NCI-H2107 treated with DMSO at 0.1 percent for 48 hours (cell line): ENCODE data around the gene NRP2.

Source experiments
- DNase-seq: peaks from one replicate; lab custom pipeline; 2025; ENCODE audit not compliant: unreplicated experiment; lab: John Stamatoyannopoulos, UW

The NRP2 gene

GRCh38 chr2:205686056-205686782 lies 3.9 kb downstream of the NRP2 start:
- no peak for DNase-seq

DNA sequence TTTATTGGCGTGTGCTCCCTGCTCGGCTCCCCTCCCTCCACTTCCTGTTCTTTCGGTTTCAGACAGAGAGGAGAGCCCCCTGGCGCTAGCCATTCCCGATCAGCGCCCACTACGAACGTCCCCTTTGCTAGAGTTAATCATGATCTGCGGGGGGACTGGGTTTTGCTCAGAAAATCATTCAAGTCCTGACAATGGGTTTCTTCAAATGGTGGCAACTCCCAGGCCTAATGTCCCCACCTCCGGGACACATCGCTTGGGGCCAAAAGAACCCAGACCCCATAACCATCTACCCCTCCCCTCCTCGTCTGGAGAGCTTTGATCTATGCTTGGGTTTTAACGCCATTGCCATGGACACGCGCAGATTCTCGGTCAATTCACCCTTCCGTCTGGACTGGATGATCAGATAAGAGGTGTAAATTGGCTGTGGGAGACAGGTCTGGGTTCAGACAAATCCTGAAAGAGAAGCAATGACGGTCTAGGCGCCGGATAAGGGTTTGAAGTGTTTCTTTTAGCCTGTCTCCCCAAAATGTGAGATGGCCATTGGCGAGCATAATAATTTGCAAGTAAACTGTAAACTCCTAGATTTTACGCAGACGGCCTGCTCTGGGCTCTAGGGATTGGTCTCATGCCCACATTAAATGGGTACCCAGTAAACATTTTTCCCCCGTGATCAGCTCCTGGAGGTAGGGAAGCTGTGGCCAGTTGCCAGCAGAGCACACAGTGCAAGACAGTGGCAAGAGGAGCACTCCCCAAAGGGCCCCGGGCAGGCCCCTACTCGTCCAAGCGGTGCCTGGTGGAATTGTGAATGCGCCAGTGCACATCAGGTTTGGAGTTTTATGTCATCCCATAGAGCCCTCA lies 4.7 kb downstream of the NRP2 start:
- no peak for DNase-seq

DNA sequence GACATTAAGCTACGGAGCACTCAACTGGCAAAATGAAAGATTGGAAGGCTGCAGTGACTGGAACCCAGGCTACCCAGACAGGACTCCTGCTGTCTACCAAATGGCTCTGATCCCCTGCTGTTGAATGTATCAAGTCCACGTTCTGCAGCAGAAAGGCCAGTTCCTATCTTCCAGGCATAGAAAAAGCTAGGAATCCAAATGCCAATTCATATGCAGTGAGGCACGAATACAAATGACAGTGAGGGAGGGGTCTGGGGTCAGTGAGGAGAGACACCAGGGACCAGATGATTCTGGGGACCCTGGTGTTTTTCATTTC lies 5.3 kb downstream of the NRP2 start:
- no peak for DNase-seq

DNA sequence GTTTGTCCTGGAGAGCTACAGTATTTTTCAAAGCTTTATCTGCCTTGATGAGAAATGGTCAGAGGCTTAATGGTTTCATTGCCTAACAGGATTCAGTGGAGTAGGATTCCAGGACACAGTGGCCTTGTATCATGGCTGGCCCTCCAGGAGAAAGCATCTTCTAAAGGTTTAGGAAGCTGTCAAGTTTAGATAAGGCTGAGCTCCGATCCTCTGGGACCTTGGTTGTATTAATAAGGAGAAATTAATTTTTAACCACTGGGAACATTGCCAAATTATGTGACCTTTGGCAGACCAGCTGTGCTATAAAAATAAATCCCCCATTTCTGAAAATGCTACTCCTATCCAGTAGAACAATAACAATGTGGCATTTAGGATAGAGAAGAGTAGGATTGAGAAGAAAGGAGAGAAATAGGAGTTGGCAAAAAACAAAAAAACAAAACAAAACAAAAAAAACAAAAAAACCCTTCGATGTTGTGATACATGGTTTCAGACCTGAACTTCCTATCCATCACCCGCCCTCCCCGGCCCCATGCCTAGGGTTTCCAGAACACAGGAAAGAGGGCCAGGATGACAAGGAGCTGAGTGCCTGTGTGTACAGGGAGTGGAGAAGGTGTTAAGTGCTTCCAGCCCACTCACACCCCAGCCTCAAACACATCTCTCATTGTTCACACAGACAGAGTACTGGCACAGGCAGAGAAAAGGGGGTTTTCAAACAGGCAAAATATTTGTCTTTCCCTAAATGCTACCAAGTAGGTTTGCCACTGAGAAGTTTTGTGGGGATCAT lies 6.3 kb downstream of the NRP2 start:
- DNase-seq: no peak

DNA sequence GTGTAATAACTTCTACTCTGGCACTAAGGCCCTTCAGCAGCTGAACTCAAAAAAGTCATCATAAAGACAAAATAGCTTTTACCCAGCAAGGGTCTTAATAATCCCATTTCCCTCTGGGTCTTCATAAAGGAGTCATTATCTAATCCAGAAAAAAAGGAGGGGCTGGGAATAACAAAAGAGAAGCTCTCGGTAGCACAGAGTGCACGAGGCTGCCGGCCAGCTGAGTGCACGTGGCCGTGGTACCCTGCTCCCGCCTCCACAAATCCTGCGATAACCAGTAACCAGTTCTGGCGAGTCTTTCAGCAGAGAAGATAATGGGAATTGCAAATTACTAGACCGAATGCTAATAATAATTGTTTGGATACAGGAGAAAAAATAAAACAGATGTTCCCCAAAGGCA lies 7.5 kb downstream of the NRP2 start:
- no peak for DNase-seq

DNA sequence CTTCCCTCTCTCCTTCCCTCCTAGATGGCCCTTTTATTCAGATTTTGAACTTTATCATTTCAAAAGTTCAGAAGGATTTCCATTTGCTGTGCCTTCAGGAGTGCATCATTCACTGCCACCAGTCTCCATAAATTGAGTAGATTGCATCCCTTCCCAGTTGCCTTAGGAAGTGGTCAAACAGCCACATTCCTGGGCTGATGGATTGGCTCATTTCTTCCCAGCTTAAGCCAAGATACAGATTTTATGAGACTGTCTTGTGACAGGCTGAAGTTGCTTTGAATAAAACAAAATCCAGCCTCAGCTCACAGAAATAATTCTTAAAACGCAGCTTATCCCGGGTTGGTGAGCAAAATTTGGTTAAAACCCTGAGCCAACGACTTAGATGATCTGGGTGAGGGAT lies 9.8 kb downstream of the NRP2 start:
- no peak for DNase-seq

DNA sequence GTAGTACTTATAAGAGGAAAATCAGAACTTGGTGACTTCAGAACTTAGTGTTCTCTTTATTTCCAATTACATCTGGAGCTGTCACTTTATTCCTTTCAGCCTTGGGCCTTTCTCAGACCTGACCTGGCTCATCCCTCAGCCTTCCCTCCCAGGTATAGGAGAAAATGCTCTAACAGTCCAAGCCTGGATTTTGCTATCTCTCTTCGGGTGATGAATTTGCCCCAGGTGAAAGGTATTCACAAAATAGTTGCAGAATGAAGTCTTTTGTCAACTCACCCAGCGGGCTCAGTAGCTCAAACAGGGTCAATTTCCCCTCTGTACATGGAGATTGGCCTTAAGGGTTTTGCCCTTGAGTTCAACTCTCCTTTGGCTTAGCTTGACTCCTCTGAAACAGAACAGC lies 12.0 kb downstream of the NRP2 start:
- no peak for DNase-seq

DNA sequence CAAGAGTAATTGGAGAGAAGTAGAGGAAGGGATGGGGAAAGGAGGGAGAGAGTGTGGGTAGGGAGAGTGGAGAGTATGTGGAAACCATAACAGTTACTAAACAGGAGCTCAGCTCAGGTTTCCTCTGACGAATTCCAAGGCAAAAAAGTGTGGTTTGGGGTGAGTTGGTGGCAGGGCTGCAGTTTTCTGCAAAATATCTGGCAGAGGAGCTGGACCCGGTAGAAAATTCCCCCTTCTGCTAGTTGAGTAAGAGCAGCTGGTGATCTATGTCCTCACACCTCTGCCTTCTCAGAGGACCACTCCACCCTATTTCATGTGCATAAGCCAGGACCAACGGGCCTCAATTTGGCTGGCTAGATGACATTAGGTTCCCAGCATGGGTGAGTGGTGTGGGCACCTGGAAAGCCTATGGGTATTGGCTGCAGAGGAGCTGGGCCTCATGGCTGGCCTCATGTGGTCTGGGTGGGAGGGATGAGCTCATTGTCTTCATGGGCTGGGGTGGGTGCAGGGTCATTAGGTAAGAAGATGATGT lies 13.2 kb downstream of the NRP2 start:
- DNase-seq: no peak

GRCh38 chr2:205696331-205696926 lies 14.1 kb downstream of the NRP2 start:
- no peak for DNase-seq

DNA sequence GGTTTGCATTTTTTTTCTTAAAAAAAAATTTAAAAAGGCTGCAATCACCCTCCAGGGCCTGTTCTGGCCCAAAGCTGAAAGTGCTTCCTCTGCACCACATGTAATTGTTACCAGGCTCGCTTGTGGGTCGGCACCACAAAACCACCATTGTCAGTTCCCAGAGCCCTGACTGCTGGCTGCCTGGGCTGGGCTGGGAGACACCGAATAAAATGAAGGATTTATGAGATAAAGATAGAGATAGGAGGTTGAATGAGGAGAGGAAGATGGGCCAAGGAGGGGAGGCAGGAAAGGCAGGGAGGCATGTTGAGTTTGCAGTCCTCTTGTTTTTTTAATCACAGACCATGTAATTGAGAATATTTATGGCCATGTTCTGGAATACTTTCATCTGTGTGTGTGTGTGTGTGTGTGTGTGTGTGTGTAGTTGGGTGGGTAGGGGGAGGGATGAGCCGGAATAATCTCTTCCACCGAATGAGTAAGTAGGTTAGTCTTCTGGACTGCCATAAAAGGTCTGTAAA lies 14.7 kb downstream of the NRP2 start:
- no peak for DNase-seq

GRCh38 chr2:205698286-205699268 lies 16.3 kb downstream of the NRP2 start:
- DNase-seq: no peak

- no peak for DNase-seq
Observed at GRCh38 chr2:205699515-205700289, 17.4 kb downstream of the NRP2 start.

GRCh38 chr2:205700331-205701132 lies 18.2 kb downstream of the NRP2 start:
- no peak for DNase-seq

- no peak for DNase-seq
Observed at GRCh38 chr2:205701509-205701908, 19.2 kb downstream of the NRP2 start.

GRCh38 chr2:205702576-205702975 lies 20.3 kb downstream of the NRP2 start:
- no peak for DNase-seq

- no peak for DNase-seq
Observed at GRCh38 chr2:205703471-205704126, 21.3 kb downstream of the NRP2 start.

DNA sequence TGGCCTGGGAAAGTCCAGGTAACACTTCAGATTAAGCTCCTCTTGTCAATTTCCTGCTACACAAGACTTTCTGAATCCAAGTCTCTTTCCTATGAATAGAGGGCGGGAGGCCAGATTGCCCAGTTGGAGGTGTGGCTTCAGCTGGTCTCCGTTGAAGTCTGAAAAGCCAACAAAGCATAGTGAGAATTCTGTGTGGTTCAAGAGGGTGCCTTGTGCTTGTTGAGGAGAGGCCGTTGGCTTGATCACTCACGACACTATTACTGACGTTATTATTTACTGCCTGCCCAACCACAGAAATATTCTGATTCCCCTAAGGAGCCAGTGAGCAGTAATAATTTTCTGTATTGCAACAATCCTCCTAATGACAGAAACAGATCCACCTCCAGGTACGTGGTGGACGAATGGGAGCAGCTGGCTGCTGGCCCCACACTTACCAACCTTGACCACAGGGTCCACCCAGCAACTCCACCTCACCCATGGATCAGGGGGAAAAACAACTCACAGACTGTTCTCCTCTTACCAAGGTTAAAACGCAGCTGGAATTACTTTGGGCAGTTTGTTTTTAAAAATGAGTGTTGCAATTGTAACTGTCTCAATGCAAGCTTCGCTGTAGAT lies 21.9 kb downstream of the NRP2 start:
- DNase-seq: no peak
